Posterior cingulate gyrus (tissue), 11 donors: ENCODE results near the gene ZDHHC14.
"Not testable (repeated sequence)": the region's sequence is repeated elsewhere in the genome, so short reads cannot be mapped to it uniquely, and the experiment has no call there.

Experiments
- DNase-seq, 10 donors: peaks; one replicate each; pipeline versions ENCODE4 v3.0.0 to v3.0.0-alpha.2; 2020 to 2021; ENCODE audit warnings: mixed read lengths in 3 of 10
- intact Hi-C: fragments of 100-400 bp; cut with DNase I; formaldehyde crosslinking; loops from one replicate; pipeline ENCODE4 v1.15.1; 2023

Gene ZDHHC14

GRCh38 chr6:157402996-157403685 is 22.2 kb downstream of the ZDHHC14 start:
- intact Hi-C loops, result no loop called here
- no peak for DNase-seq

- intact Hi-C loops, result no loop called here
Observed at GRCh38 chr6:157403686-157404051, 22.7 kb downstream of the ZDHHC14 start.

DNA sequence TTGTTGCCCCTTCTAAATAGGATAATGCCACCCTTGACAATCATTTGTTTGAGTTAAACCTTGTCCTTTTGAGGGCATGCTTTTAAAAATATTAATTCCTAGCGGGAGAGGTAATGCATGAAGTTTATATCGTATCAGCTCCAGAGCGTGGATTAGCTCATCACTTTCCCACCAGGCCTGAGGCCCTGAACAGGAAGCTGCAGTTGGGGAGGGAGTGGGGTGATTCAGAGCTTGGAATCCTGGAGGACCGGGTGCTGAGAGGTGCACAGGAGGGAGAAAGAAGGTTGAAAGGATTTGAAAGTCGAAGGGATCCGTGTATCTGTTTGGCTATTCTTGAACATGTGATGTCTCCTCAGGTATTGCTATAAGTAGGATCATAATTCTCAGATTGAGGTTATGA is 25.0 kb downstream of the ZDHHC14 start:
- intact Hi-C loops, result no loop called here
- DNase-seq, result no peak

More at GRCh38 chr6:157403686-157404051, 22.7 kb downstream of the ZDHHC14 start:
- DNase-seq, result no peak

DNA sequence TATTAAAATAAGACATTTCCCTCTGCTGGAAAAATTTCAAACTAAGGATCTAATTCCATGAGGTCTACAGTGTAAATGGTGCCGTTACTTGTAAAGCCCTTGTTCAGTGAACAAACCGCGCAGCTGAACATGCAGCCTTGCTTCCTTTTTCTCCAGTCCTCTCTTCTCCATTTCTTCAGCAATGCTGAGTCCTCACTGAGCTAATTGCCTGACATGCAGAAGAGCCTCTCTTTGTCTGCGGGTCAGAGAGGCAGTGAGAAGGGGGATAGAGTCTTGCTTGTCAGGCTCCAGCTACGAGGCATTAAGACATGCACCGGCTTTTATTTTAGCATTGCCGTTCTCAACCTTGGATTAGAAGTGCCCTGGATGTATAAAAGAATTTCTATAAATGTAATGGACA is 25.7 kb downstream of the ZDHHC14 start:
- DNase-seq, result no peak
- intact Hi-C loops, result no loop called here

DNA sequence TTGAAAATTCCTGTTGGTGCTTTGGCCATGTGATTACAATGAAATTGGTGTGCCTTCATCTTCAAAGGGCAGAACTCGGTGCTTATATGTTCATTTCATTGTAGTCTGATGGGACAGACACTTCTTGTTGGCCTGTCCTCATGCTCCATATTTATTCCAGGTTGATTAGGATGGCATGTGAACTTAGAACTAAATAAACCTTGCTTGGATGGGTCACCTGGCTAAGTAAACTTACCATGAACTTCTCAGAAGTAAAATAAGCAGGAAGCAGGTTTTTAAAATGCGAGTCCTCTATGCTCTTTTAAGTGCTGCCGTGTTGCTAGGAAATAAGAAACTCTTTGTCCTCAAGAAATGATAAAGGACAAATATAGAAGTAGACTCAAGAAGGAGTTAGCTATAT is 26.7 kb downstream of the ZDHHC14 start:
- no peak for DNase-seq
- intact Hi-C loops, result no loop called here

DNA sequence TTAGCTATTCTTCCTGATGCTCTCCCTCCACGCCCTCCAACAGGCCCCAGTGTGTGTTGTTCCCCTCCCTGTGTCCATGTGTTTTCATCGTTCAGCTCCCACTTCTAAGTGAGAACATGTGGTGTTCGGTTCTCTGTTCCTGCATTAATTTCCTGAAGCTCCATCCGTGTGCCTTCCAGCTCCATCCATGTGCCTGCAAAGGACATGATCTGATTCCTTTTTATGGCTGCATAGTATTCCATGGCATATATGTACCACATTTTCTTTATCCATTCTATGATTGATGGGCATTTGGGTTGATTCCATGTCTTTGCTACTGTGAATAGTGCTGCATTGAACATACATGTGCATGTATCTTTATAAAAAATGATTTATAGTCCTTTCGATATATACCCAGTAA is 27.4 kb downstream of the ZDHHC14 start:
- intact Hi-C loops, DNase-seq: not testable (repeated sequence)

- intact Hi-C loops, result no loop called here
- DNase-seq, result no peak
Observed at GRCh38 chr6:157410045-157410444, 29.1 kb downstream of the ZDHHC14 start.

DNA sequence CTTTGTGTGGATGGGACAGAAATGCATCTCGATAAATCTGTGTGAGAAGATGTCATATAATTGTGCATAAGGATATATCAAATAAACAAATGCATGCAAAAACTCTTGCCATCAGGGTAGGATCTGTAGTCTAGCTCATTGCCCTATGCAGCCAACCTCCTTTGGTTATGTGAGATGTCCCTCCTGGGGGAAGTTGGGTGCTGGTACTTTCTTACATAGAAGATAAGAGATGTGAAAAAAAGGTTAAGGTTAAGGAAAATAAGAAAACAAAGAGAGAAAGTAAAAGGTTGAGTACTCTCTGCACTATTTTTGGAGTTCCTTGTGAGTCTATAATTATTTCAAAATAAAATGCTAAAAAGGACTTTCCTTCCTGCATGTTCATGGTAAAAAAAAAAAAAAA is 30.4 kb downstream of the ZDHHC14 start:
- intact Hi-C loops, result no loop called here
- DNase-seq, result no peak

- no peak for DNase-seq
- intact Hi-C loops, result no loop called here
Observed at GRCh38 chr6:157412791-157413190, 31.8 kb downstream of the ZDHHC14 start.

GRCh38 chr6:157420497-157420896 is 39.5 kb downstream of the ZDHHC14 start:
- DNase-seq, result no peak
- intact Hi-C loops, result no loop called here

GRCh38 chr6:157424491-157425020 is 43.6 kb downstream of the ZDHHC14 start:
- intact Hi-C loops, result no loop called here
- no peak for DNase-seq

DNA sequence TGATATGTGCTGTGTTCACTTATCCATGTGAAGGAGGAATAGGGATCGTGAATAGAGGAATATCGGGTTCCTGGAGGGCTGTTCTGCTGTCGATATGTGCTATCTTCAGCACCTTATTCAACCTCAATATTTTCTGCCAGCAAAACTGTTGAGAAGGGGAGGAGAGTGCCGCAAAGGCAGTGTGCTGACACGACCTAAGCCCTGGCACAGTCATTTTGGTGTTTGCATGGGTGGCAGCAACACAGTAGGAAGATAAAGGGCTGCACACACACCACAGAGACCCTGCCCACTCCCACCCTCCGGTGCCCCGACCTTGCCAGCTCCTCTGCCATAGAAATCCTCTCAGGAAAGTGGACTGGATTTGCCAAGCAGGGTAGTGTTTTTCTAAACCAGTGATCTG is 47.0 kb downstream of the ZDHHC14 start:
- intact Hi-C loops, result no loop called here
- DNase-seq, result no peak

DNA sequence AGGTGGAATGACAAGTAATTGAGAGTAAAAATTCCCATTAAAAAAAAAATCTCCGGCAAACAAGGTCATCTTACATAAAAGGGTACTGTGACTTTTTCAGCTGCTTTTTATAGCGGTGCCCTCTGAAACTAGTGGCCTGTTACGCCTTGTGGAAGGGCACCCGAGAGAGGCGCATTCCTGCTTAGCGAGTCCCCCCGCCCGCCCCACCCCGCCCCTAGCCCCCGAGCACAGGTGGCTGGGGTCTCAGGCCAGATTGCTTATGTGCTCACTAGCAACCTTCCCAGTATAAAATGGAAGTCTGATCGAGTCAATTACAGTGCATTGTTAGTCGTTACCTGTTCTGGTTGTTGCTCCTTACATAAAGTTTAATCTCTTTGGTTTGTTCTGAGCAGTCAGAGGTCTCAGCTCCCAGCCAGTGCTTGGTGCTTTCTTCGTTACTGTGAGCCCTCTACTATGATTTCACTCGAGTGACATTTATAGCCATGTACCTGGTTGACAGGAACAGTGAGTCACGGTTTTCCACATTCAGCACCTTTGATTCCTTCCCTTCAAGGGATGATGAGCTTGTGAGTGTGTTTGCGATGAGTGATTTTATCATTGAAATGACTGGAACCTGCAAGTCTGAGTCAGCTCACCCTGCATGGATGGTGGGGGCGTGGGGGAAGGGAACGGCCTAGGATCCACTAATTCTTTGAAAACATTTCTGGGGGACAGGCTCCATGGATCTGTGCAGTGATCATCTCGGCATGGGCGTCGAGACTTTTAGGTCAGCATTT is 47.6 kb downstream of the ZDHHC14 start:
- DNase-seq, result no peak

DNA sequence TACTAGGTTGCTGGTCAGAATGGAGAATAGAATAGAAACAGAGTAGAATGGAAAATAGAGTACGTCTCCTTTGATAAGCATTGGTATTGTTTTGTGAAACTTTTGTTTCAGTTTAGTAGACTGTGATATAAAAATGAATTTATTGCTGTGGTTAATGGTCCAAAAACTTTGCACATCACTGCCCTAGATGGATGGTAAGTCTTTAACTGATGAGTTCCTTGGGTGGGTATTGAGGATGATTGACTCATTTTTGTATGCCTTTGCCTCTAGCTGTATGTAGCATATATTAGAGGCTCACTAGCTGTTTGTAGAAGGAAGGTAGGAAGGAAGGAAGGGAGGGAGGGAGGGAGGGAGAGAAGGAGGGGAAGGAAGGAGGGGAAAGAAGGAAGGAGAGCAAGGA is 48.3 kb downstream of the ZDHHC14 start:
- no peak for DNase-seq
- intact Hi-C loops, result no loop called here

More for the DNA sequence above, 47.6 kb downstream of the ZDHHC14 start:
- intact Hi-C loops, result no loop called here

DNA sequence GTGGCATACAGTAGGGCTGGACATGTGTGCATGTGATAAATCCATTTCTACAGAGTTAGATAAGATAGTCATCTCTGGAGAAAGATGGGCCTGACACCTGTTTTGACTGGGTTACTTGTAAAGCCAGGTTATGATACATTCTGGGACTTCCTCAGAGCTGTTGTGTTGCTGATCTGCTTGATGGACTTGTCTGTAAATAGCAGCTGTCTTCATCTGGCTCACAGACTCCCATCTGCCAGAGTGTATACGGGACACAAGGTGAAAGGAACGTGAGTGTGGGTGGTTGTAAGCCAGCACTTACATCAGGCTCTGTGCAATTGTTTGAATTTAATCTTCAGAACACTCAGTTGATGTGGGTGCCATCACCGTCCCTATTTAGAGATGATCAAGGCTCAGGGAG is 49.8 kb downstream of the ZDHHC14 start:
- no peak for DNase-seq
- intact Hi-C loops, result no loop called here

DNA sequence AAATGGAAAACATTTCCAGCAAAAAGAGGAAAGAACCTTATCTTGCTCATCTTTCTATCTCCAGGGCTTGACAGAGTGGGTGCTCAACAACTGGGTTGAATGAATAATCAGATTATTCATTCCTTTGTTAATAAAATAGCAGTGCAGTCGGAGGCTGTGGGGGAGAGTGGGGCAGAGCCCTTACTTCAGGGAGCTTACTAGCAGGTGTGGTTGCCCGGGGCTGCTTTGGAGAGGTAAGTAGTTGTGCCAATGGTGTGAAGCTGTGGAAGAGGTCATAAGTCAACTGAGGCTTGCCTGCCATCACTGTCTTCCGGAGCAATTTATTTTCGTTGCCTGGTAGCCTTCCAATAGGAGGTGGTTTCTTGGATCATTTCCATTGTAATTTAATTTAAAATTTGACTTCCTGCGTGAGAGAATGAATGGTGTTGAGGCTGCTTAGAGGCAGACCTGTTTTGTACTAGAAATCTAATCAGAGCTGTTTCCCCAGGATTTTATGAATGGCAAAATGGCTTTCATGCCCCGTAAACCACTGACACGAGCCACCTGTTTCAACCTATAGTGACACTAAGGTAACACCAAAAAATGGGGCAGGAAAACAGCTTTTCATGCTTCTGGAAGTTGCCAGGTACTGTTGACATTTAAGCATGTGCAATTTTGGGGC is 51.4 kb downstream of the ZDHHC14 start:
- intact Hi-C loops, result no loop called here
- no peak for DNase-seq

DNA sequence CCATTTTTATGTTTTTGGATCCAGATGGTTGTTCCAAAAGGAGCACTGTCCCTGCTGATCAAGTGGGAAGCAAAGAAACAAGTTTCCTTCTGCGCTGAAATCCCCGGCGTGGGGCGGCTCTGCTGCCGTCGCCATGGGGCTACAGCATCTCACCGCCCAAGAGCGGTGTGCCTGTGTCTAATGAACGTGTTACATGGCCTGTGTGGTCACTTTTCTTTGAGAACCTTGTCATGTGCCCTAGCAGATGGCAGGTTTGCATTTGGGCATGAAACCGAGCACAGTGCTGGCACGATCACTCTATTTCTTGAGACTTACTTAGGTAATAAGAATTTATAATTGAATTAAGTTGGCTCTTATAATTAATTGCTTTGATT is 51.9 kb downstream of the ZDHHC14 start:
- intact Hi-C loops, result no loop called here
- DNase-seq, result peak in 1 of 10 donors; percentile 87

- intact Hi-C loops, result no loop called here
- DNase-seq, result no peak
Observed at GRCh38 chr6:157433678-157434081, 52.7 kb downstream of the ZDHHC14 start.

DNA sequence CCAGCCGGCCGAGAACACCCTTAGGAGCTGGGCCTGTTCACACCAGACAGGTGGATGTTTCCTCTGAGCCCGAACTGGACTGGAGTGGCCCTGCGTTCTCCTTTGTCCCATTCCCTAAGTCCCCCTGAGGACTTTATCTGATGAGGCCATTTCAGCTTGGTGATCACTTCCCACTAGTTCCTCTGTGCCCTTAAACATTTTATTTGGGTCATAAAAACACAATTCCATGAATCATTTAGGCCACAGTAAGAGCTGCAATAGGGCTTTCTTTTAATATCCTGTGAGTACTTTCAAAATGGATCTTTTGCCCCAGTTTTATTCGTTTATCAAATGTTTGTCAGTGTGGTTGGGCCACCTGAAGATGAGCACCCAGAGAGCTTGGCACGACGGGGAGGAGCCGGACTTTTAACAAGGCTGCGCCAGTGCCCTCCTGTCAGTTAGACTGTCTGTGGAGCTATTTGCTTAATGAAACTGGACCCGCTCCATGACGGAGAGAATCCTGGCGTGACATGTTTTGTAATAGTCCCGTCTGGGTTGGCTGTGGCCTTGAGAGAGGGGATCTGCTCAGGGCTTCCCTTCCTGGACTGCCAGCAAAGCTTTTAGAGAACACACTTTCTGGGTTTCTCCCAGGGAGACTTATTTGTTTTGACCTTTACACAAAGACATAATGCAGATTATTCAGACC is 53.5 kb downstream of the ZDHHC14 start:
- DNase-seq, result peak in 1 of 10 donors; percentile 40
- intact Hi-C loops, result no loop called here

- intact Hi-C loops, result no loop called here
- no peak for DNase-seq
Observed at GRCh38 chr6:157436219-157436943, 55.4 kb downstream of the ZDHHC14 start.
